Measurements from ENCODE around the gene CIAPIN1.

- TF ChIP-seq CTCF (IDR thresholded peaks at IDR 0.05; ENCODE audit: borderline replicate concordance, extremely low read depth, low read length, poor library complexity, severe bottlenecking), result no peak
- TF ChIP-seq EZH2 (IDR thresholded peaks at IDR 0.05; ENCODE audit: borderline replicate concordance, low read depth, low read length, severe bottlenecking), result no peak
Measured at GRCh38 chr16:57405097-57405496, 42.1 kb downstream of the CIAPIN1 start.
